Left renal pelvis (tissue), 4 donors: ENCODE results near the gene RXRA. TPM values are rescaled to one million over a fixed set of nuclear protein-coding genes. Genes with fewer than 3 reads are reported as not detected.

Experiments used
- DNase-seq, 4 donors: peaks; one replicate each; pipeline ENCODE4 v3.0.0-alpha.2; 2013; ENCODE audit warnings: low read depth in 4 of 4, low spot score in 3 of 4
- polyA plus RNA-seq, 4 donors: library from polyadenylated mRNA; unstranded; fragments of 120-200 nt; gene quantifications; one replicate each; pipeline ENCODE4 v1.2.1, GENCODE V29; 2013; ENCODE audit not compliant: insufficient read length in 4 of 4

RXRA gene
- polyA plus RNA-seq, 4 donors, result 38.1 to 52.1 (median 42.5) TPM

GRCh38 chr9:134335061-134335460 is 8.8 kb downstream of the RXRA start:
- no peak for DNase-seq

DNA sequence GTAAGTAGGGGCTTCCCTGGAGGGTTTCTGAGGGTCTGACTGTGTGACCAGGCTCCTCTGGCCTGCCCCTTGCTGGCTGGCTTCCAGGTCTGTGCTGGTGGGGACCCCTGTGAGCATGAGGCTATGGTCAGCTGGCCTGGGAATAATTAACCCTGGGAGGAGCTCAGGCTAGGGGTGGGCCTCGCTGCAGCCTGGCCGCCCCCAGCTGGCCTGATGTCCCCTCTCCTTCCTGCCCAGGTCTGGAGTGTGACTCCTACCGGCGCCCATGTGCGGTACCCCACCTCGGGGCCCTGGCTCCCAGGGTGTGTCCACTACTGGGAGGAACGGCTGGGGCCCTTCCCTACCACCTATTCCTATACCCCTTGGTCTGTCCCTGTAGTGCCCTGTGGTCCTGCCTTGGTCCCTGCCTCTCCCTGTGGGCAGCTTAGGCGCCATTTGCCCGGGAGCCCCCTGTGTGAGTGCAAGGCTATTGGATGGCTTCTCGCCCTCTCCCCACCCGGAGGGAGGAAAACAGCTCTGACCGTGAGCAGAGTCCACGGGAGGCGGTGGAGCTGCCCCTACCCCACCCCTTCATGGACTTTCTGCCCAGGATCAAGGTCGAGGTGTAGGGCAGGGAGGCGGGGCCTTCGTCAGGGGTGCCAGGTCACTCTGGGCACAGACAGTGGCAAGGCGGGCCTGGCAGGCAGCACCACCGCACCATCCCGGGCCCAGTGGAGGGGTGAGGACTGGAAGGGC is 9.4 kb downstream of the RXRA start:
- no peak for DNase-seq

DNA sequence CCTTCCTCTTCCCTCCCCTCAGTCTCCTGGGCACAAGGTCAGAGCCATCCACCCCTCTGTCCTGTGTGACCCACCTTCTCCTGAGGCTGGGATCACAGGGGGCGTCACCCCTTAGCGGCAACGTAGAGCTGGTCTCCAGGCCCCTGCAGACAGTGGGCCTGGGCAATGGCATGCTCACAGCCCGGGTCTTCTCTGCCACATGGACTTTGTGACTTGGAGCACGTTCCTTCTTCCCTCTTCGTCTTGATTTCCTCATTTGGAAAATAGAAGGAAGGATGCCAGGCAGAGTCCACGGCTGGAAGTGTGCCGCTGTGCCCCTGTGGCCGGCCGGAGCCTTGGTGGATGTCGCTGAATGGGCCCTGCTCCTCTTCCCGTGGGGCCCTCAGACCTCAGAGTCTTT is 10.0 kb downstream of the RXRA start:
- DNase-seq, result no peak

DNA sequence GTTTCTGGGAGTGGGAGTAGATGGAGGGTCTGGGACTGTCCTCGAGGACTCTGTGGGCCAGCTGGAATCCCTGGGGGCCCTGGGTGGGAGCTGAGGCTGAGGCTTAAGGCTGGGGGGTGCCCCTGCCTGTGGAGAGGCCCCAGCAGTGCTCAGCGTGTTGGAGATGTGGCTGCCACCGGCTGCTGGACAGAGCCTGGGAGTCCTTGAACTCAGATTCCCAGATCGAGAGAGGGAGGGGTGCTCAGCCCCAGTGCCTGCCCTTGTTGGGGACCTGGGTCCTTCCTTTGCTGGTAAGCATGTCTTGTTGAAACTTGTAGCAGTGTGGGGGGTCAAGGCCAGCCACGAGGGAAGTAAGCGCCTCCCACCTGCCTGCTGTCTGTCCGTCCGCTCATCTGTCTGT is 10.7 kb downstream of the RXRA start:
- DNase-seq, result no peak

GRCh38 chr9:134337469-134337868 is 11.2 kb downstream of the RXRA start:
- no peak for DNase-seq

GRCh38 chr9:134338394-134339182 is 12.3 kb downstream of the RXRA start:
- DNase-seq, result no peak

- DNase-seq, result no peak
Observed at GRCh38 chr9:134339183-134339806, 13.0 kb downstream of the RXRA start.

DNA sequence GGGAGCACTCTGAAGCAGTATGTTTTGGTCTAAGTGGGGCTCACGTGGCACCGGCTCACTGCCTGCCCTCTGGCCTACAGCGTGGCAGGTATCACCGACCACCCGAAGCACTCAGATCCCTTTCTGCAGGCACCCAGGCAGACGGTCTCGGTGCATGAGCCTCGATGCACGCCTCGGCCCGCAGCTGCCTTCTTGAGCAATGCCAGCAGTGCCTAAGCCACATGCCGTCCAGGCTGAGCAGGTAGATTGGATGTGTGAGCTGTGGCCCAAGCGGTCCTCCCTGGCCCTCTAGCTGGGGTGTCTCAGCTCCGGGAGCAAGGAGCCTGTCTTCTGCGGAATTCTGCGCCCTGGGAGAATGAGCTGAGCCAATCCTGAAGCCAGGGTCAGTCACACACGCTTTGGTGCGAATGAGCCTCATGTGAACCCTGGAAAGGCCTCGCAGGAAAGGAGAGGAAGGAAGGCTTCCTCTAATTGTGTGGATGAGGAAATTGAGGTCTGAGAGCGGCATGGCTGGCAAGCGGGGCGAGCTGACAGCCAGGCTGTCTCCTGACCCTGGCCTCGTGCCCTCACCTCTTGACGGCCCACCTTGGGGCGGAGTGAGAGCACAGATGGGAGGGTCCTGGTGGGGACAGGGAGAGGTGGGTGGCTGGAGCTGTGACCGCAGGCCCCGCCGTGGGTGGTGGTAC is 14.4 kb downstream of the RXRA start:
- DNase-seq, result no peak

DNA sequence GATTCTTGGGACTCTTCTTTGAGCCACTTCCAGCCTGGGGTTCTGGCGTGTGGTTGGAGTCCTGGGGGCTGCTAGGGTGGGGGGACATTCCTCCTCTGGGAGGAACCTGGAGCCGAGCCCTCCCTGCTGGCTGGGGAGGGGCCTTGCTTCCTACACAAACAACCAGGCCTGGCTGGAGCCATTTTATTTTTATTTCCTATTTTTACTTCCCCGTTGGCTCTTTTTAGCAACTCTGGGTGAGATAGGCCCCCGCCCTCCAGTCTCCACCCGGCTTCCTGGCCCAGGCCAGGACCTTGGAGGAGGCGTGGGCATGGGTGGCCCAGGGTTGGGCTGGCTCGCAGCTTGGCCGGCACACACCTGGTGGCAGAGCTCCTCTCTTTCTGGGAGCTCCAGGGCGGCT is 15.1 kb downstream of the RXRA start:
- DNase-seq, result no peak

DNA sequence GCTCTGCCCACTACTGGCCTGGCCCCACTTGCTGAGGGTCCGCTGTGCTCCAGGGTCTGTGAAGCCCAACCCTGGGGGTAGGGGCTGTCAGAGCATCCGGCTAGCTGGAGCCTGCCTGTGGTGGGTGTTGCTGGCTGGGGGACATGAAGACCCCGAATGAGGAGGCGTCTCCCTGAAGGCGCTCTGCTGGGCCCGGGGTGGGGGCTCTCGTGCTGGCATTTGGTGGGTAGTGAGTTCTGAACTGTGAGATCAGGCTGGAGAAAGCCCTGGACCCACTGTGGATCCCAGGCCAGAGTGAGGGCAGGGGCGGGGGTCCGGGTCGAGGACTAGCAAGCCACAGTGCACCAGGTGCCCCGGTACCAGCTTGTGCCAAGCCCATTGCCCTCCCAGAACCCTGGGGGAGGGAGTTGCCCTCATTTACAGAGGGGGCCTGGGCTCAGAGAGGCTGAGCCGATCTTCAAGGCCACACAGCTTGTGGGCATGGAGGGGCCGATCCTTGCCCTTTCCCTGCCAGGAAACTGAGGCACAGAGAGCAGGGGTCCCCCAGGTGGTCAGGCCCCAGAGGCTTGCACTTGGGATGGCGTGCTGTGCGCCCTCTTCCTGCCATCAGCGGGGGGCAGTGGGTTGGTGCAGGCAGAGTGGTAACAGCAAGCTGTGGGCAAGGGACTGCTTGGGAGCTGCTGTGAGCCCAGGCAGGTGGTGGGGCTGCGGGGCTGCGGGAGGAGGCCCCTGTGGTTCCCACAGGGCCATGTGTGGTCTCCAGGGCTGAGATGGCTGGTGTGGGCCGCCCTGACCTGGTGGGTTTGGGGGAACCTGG is 15.9 kb downstream of the RXRA start:
- DNase-seq, result no peak

GRCh38 chr9:134342746-134343115 is 16.5 kb downstream of the RXRA start:
- DNase-seq, result no peak

DNA sequence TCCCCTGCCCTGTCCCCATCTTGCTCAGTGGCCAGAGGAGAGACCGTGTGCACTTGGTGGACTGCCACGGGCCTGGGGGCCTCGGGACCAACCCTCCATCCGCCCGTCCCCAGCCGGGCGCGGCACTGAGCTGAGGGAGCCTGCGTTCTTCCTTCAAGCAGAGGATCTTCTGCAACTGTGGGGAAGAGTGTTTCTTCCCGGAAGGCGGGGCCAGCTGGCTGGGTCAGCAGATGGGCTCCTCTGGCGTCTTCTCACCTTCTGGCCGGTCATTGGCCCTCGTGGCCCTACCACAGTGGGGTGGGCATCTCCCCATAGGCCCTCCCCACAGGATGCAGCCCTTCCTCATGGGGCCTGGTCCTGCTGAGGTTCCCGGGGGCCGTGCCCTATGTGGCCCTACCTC is 17.4 kb downstream of the RXRA start:
- no peak for DNase-seq

DNA sequence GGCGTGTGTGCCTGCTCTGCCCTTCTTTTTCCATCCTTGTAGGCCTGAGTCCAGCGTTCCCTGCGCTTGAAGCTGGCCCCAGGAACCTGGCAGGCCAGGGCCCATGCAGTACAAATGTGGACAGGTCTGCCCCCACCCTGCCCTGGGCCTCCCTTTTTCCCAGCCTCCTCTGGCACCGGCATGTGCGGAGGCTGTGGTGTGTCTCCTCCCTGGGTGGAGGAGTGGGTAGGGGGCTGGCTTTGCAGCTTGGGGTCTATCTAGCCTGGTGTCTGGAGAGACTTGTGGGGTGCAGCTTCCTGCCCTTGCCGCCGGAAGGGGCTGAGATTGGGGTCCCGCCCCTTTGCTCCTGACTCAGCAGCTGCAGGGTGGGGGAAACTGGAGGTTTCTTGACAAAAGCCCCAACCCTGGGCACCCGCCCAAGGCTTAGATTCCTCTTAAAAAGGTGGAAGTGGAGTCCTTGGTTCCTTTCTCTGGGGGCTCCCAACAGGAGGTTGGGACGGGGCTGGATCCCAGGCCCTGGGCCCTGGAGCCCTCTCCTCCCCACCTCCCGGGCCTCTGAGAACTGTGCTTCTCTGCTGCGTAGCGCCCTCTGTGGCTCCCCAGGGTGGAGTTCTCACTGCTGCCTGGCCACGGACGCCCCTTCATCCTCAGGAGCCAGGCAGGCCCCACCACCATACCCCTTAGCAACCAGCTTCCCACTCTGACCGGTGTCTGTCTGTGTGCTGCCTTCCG is 18.0 kb downstream of the RXRA start:
- DNase-seq, result no peak

DNA sequence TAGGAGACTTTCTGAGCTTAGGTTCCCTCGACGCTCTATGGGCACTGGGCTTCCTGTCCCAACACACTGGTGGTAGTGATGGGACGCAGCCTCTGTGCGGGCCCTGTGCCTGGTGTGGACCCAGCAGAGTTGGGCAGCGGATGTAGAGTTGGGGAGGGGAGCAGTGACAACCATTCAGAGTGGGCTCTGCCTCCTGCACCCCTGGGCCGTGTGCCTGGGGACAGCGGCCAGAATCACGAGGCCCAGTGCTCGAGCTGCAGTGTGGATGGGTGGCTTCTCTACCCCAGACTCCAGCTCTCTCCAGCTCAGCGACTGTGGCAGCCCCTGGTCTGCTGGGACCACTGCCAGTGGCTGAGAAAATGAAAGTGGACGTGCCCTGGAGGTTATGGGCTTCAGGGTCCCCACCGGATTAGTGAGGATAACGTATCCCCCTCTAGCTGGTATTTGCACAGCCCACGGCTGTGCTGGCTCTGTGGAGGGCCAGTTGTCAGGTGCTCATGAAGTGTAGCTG is 18.6 kb downstream of the RXRA start:
- no peak for DNase-seq

- no peak for DNase-seq
Observed at GRCh38 chr9:134345737-134346136, 19.5 kb downstream of the RXRA start.

DNA sequence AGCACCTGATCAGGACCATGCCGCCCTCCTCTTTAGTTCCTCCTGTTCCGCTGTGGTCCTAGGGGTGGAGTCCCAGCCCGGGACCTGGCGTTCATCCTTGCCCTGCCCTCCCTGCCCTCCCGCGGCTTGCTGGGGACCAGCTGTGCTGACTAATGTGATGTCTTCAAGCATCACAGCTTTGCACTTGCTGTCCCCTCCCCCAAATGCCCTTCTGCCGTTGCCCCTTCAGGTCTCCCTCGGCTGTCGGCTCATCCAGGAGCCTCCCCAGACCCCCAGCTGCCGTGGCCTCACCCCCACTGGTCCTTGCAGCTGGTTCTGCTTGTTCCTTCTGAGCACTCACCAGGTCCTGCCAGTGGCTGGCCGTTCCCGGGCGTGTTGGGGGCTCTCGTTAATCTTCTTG is 19.9 kb downstream of the RXRA start:
- no peak for DNase-seq

DNA sequence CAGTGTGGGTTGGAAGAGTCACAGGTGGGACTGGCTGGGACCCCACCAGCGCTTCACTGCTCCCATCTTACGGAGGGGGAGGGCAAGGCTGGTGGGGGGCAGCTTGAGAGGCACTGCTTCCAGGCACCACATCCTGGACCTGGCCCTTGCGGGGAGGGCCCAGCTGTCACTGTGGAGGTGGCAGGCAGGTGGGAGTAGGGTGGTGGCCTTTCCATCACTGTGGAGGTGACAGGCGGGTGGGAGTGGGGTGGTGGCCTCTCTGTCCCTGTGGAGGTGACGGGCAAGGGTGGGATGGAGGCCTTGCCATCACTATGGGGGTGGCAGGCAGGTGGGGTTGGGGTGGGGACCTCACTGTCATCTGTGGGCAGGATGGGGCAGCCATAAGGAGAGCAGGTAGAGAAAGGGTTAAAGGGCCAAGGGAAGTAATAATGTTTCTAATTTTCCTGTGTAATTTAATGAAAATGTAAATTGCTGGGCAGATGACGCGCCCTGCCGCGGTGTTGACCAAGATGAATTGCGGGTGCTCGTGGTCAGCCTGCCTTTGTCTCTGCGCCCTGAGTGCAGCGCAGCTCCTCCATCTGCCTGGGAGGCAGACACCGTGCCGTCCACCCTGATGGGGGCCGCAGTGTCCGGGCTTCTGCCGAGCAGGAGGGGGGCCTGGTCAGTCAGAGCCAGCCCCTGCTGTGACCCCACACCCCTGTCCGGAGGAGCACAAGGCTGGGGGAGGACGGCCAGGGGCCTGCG is 20.8 kb downstream of the RXRA start:
- DNase-seq, result no peak

DNA sequence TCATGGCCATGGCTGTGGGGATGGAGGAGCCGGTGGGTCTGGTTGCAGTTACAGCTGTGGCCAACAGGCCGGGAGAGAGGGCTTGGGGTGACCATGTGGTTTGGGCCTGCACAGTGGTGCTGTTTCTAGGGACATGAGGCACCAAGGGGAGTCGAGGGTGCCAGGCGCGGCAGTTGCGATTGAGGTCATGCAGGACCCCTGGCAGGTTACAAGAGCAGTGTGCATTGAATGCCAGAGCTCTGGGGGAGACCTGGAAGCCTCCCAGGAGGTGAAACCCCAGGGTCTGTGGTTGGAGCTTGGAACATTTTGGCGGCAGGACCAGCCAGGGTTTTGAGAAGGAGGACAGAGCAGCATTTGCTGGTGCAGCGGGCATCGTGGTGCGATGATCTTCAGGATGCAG is 21.7 kb downstream of the RXRA start:
- no peak for DNase-seq
